Stimulated activated naive CD8-positive, alpha-beta T cell treated with anti-CD3 and anti-CD28 coated beads, Interleukin-15, Interleukin-2, amounts not matched to agents 100 ng/mL and 50 ng/mL, for 24 hours (primary cell): ENCODE data around the gene INSYN2B.

Source experiments
- H3K27ac Mint-ChIP-seq: one replicate; pipeline ENCODE4 v1.8.0; 2021; ENCODE audit warnings: mild to moderate bottlenecking, mixed read lengths
- H3K27me3 Mint-ChIP-seq: one replicate; pipeline ENCODE4 v1.8.0; 2021; ENCODE audit warnings: mixed read lengths
- H3K36me3 Mint-ChIP-seq: one replicate; pipeline ENCODE4 v1.8.0; 2021; ENCODE audit warnings: low read depth, mixed read lengths
- H3K4me1 Mint-ChIP-seq: one replicate; pipeline ENCODE4 v1.8.0; 2021; ENCODE audit warnings: low read depth, mixed read lengths
- H3K4me3 Mint-ChIP-seq: one replicate; pipeline ENCODE4 v1.8.0; 2021; ENCODE audit warnings: mild to moderate bottlenecking, mixed read lengths
- H3K9me3 Mint-ChIP-seq: one replicate; pipeline ENCODE4 v1.8.0; 2021; ENCODE audit warnings: mixed read lengths

The INSYN2B gene

DNA sequence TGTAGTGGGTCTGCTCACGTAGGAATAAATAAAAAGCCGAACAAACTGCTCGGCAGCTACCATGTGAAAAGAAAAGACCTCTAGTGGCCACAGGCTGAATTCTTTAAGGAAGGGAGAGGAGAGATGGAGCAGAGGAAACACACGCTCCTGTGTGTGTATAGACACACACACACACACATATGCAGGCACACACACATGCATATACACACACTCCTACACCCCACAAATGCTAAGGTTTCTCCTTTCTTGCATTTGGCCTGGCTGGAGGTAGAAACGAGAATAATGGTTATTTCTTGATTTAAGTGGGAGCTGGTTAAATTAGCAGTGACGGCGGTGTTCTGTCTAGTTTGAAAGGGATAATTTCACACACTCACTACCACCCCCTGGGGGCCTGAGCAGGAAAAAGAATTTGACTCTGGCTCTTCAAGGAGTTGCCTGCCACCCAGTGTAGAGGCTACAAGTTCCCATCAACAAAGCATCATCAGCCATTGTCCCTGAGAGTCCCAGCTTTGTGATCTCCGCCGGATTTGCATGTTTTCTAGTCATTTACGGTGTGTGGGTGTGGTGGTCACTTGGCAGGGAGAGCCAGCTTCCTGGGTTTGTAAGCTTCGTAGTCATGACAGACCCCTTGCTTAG is at the start of gene INSYN2B:
Gene INSYN2B (minus strand): TSS at position 78 of the 636 bp plus-strand sequence. CDS start 96,597 bp downstream, outside the sequence.
- Mint-ChIP-seq H3K4me1 (no peaks in the 10 kb centered on the region), H3K36me3 (peaks cover 37% of the 10 kb centered on the region), H3K27ac (no peak within 1 kb of the TSS), H3K4me3 (no peak within 1 kb of the TSS), H3K9me3 (no peaks in the 10 kb centered on the region), H3K27me3 (no peaks in the 10 kb centered on the region)

DNA sequence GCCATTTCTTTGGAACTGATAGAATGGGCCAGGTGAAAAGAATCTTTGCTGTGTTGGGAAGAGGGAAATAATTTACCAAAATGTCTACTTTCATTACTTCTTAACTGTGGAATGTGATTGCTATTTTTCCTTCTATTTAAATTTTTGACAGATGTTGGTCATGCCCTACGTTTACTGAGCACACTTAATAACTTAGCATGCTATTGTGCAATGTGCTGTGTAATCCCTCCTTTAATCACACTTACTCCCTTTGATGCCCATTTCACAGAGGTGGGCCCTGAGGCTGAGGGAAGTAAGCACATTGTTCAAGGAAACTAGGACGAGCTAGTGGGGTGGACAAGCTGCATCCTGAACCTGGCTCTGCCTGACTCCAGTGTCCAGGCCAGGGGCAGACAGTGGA is 47.8 kb upstream of the INSYN2B start:
- H3K36me3 Mint-ChIP-seq, result peaks cover 63% of the 10 kb centered on the region
- H3K27ac Mint-ChIP-seq, result no peak overlapping the region
- no peak overlapping the region for H3K4me3 Mint-ChIP-seq
- no peaks in the 10 kb centered on the region for H3K27me3 Mint-ChIP-seq
- H3K9me3 Mint-ChIP-seq, result no peaks in the 10 kb centered on the region
- no peaks in the 10 kb centered on the region for H3K4me1 Mint-ChIP-seq

DNA sequence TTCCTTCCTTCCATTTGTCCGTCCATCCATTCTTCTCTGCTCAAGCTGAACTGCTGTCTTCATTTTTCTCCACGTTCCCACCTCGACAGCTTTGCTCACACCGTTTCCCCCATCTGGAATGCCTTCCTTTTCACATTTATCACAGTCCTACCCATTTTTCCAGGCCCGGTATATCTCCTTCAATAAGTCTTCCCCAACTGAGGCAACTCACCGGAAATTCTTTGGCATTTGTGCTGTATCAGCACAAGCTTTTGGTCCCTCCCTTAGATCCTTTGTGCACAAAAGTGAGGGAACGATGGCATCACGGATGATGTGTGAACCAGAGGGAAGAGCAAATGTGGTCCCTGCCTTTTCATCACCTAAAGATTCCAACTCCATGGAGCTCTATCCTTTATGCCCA is 45.6 kb upstream of the INSYN2B start:
- Mint-ChIP-seq H3K9me3 (no peaks in the 10 kb centered on the region), H3K27me3 (no peaks in the 10 kb centered on the region), H3K27ac (no peak overlapping the region), H3K4me1 (no peaks in the 10 kb centered on the region), H3K36me3 (peaks cover 62% of the 10 kb centered on the region), H3K4me3 (no peak overlapping the region)

DNA sequence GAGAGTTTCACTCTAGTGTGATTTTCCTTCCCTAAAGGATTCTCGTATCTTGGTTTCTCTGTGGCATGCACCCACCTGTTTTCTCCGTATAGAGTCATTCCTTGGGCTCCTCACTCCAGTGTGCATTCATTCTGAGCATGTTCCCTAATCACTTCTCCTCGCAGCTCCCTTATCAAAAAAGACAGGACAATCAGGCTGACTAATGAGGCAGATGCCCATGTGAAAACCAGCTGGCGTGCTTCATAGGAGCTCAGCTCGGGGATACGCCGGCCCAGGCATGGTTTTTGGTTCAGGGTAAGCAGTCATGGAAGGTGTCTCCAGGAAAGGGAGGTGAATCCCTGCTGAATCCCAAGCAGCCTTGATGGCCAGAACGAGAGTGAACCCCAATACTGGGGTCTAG is 41.2 kb upstream of the INSYN2B start:
- Mint-ChIP-seq H3K27ac (no peak overlapping the region), H3K36me3 (peaks cover 53% of the 10 kb centered on the region), H3K4me1 (no peaks in the 10 kb centered on the region), H3K9me3 (no peaks in the 10 kb centered on the region), H3K27me3 (no peaks in the 10 kb centered on the region), H3K4me3 (no peak overlapping the region)

DNA sequence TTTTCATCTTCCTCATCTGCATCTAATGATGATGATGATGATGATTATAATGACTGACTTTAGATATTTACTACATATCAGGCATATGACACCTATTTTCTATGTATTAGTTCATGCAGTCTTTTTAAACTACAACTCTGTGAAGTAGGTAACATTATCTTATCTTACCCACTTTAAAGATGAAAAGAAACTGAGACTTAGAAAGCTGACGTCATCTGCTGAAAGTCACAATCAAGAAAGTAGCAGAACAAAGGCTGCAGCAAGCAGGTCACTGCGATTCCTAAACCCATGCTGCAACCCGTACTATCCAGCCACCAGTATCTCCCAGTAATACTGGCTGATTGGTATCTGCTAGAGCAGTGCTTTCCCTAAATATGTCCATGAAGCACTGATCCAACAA is 40.1 kb upstream of the INSYN2B start:
- no peaks in the 10 kb centered on the region for H3K9me3 Mint-ChIP-seq
- no peak overlapping the region for H3K27ac Mint-ChIP-seq
- no peaks in the 10 kb centered on the region for H3K4me1 Mint-ChIP-seq
- H3K36me3 Mint-ChIP-seq, result peaks cover 44% of the 10 kb centered on the region
- no peaks in the 10 kb centered on the region for H3K27me3 Mint-ChIP-seq
- H3K4me3 Mint-ChIP-seq, result no peak overlapping the region

- no peak overlapping the region for H3K4me3 Mint-ChIP-seq
- H3K9me3 Mint-ChIP-seq, result no peaks in the 10 kb centered on the region
- no peaks in the 10 kb centered on the region for H3K4me1 Mint-ChIP-seq
- H3K27me3 Mint-ChIP-seq, result no peaks in the 10 kb centered on the region
- H3K27ac Mint-ChIP-seq, result no peak overlapping the region
- H3K36me3 Mint-ChIP-seq, result peaks cover 48% of the 10 kb centered on the region
Measured at GRCh38 chr5:170012622-170013021, 32.3 kb upstream of the INSYN2B start.

DNA sequence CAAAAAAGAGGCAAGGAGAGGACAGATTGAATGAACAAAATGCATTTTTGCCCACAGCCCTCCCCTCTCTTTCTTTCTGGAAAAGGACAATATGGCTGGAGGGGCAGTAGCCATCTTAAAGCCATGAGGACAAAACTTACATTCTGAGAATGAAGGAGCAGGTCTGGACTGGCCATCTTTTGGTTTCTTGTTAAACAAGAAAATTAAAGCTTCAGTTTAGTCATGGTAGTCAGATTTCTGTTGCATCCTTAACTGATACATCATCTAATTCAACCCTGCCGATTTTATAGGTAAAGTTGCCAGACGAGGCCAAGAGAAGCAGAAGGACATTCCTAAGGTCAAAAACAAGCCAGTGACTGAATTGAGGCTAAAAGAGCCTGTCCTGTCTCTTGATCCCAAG is 31.5 kb upstream of the INSYN2B start:
- Mint-ChIP-seq H3K4me3 (no peak overlapping the region), H3K27ac (no peak overlapping the region), H3K27me3 (no peaks in the 10 kb centered on the region), H3K36me3 (peaks cover 51% of the 10 kb centered on the region), H3K4me1 (no peaks in the 10 kb centered on the region), H3K9me3 (no peaks in the 10 kb centered on the region)

DNA sequence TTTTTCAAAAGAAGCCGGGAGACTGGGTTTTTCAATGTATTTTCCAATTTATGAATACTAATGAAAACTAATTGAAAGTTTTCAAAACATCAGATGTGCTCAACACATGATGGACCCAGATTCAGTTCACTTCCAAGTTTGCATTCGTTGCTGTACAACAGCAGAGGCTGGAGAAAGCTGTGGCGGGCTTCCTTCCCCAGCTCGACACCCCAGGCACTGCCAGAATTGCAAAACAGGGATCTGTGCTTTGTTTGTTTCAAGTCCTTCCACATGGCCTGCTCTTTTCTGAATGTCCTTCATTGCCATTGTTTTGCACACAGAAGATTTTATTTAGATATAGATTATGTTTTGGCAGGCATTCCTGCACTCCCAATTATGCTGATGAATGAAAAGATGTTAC is 30.3 kb upstream of the INSYN2B start:
- H3K4me3 Mint-ChIP-seq, result no peak overlapping the region
- no peaks in the 10 kb centered on the region for H3K27me3 Mint-ChIP-seq
- no peak overlapping the region for H3K27ac Mint-ChIP-seq
- peaks cover 57% of the 10 kb centered on the region for H3K36me3 Mint-ChIP-seq
- no peaks in the 10 kb centered on the region for H3K9me3 Mint-ChIP-seq
- H3K4me1 Mint-ChIP-seq, result no peaks in the 10 kb centered on the region

DNA sequence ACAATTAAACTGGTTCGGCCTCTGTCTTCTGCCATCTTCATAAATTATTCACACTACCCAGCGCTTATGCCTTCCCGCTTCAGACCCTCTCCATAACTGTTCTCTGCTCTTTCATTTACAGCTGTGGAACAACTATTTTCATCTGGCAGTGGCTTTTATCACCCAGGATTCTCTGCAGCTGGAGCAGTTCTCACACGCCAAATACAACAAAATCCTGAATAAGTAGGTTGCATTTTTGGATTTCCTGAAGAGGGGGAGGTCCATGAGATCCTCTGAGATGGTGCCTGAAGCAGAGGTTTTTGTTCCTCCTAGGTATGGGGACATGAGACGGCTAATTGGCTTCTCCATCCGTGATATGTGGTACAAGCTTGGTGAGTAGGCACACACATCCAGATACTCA is 28.1 kb upstream of the INSYN2B start:
- no peak overlapping the region for H3K4me3 Mint-ChIP-seq
- H3K27ac Mint-ChIP-seq, result no peak overlapping the region
- peaks cover 3% of the 10 kb centered on the region for H3K9me3 Mint-ChIP-seq
- no peaks in the 10 kb centered on the region for H3K4me1 Mint-ChIP-seq
- H3K27me3 Mint-ChIP-seq, result no peaks in the 10 kb centered on the region
- H3K36me3 Mint-ChIP-seq, result peaks cover 66% of the 10 kb centered on the region

DNA sequence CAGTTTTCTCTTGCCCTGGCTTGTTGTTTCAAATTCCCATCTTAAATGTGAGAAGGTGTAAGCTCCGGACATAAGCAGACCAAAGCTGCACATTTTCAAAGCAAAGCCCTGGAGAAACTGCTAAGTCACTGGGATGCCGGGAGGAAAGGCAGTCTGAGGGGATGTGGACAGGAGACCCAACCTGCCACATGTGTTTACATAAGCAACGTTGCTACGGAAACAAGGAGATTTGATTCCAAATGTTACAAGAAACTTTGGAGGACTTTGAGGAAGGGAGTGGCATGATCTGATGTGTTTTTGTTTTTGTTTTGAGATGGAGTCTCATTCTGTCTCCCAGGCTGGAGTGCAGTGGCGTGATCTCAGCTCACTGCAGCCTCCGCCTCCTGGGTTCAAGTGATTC is 25.7 kb upstream of the INSYN2B start:
- no peaks in the 10 kb centered on the region for H3K4me1 Mint-ChIP-seq
- peaks cover 3% of the 10 kb centered on the region for H3K9me3 Mint-ChIP-seq
- H3K36me3 Mint-ChIP-seq, result peaks cover 72% of the 10 kb centered on the region
- H3K27me3 Mint-ChIP-seq, result no peaks in the 10 kb centered on the region
- H3K4me3 Mint-ChIP-seq, result no peak overlapping the region
- H3K27ac Mint-ChIP-seq, result no peak overlapping the region

DNA sequence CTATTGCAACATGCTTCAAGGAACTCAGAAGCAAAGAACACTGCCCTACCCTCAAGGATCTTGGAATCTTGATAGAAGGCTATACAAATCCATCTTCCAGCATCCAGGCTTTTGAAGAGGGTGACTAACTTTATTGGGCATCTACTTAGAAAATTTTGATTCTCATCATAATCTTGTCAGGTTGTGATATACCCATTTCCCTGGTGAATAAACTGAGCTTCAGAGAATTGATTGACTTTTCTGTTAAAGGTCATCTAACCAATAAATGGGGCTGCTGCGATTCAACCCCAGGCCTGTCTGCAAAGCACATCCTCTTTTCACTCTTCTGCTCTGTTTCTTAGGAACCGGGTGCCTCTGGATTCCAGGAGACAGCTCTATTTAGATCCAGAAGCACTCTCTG is 19.9 kb upstream of the INSYN2B start:
- H3K4me3 Mint-ChIP-seq, result no peak overlapping the region
- H3K4me1 Mint-ChIP-seq, result no peaks in the 10 kb centered on the region
- no peak overlapping the region for H3K27ac Mint-ChIP-seq
- peaks cover 74% of the 10 kb centered on the region for H3K36me3 Mint-ChIP-seq
- no peaks in the 10 kb centered on the region for H3K27me3 Mint-ChIP-seq
- peaks cover 3% of the 10 kb centered on the region for H3K9me3 Mint-ChIP-seq

DNA sequence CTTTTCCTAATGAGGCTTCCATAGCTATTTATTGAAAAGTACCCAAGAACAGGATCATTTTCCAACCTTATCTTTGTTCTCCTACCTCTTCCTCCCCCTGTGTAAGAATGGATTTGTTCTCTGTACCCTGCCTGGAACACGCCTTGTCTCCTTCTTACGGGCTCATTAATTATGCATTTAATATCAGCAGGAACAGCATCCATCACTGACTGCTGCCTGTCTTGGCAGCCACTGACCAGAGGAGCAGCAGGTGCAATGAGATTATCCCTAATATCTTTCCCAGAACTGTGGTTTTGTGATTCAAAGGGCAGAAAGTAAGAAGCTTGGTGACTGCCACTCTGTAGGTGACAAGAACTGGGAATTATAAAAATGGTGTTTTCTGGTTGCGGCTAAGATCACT is 19.3 kb upstream of the INSYN2B start:
- Mint-ChIP-seq H3K4me1 (no peaks in the 10 kb centered on the region), H3K4me3 (no peak overlapping the region), H3K36me3 (peaks cover 77% of the 10 kb centered on the region), H3K27me3 (no peaks in the 10 kb centered on the region), H3K27ac (no peak overlapping the region), H3K9me3 (peaks cover 3% of the 10 kb centered on the region)

DNA sequence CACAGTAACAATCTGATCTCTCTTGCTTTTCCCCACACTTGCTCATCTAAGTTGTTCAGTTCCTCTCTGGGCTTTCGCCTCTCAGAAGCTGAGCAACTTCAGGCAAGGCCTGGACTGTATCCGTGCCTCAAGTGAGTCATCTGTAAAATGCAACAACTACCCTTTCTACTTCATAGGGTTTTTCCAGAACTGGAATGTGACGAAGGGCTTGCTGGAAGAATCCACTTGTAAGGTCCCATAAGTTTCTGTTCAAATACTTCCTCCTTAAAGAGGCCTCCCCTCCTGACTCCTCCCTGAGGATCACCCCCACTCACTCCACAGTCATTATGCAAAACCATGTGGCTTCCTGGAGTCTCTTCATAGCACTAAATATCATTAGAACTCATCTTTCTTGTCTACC is 17.5 kb upstream of the INSYN2B start:
- Mint-ChIP-seq H3K27ac (no peak overlapping the region), H3K36me3 (peaks cover 77% of the 10 kb centered on the region), H3K9me3 (no peaks in the 10 kb centered on the region), H3K4me1 (no peaks in the 10 kb centered on the region), H3K4me3 (no peak overlapping the region), H3K27me3 (no peaks in the 10 kb centered on the region)

- Mint-ChIP-seq H3K4me3 (no peak overlapping the region), H3K27ac (no peak overlapping the region), H3K36me3 (peaks cover 70% of the 10 kb centered on the region), H3K27me3 (no peaks in the 10 kb centered on the region), H3K9me3 (no peaks in the 10 kb centered on the region), H3K4me1 (no peaks in the 10 kb centered on the region)
Measured at GRCh38 chr5:169993485-169993790, 13.1 kb upstream of the INSYN2B start.

DNA sequence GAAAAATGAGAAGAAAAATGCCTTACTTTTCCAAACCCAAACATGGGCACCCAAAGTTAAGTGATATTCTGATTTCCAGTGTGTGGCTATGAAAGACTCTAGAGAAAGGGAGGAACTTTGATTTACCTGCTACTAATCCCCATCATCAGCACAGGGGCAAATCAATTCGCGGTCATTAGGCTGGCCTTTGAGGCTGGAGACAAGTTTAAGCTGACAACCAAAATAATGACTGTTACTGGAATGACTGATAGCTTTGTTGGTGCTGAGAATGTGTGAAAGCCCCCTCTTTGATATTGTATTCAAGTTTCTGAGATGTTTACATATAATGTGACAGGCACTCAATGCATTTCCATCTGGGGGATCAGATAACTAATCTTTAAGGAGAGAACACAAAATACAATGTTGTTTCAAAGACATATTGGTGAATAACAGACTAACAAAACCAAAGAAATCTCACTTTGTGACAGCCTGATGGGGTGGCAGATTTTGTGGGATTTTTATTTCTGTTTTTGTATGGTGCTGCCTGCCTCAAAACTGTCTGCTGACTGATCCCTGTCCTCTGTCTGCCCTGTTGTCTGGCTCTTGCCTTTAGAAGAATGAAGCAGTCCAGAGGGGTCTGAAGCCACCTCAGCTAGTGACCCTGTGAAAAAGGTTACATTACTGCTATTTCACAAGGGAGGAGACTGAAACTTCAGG is 12.6 kb upstream of the INSYN2B start:
- Mint-ChIP-seq H3K4me3 (no peak overlapping the region), H3K27me3 (no peaks in the 10 kb centered on the region), H3K27ac (no peak overlapping the region), H3K36me3 (peaks cover 65% of the 10 kb centered on the region), H3K9me3 (no peaks in the 10 kb centered on the region), H3K4me1 (no peaks in the 10 kb centered on the region)
